Measurements from ENCODE around the gene LRP1.

GRCh38 chr12:57261428-57261865, 133.2 kb downstream of the LRP1 start:
- TF ChIP-seq CTCF (IDR thresholded peaks at IDR 0.05; ENCODE audit: low read depth, low read length) (no peak), POLR2A (IDR thresholded peaks at IDR 0.05; ENCODE audit: extremely low read depth, insufficient read length) (no peak)
